Measurements from ENCODE around the gene BBOF1. TPM values are rescaled to one million over a fixed set of nuclear protein-coding genes. Genes with fewer than 3 reads are reported as not detected.

BBOF1 gene
- total RNA-seq, 1 donor from 2014 or later, result 1.2 TPM

GRCh38 chr14:74014299-74014698 is 4.8 kb upstream of the BBOF1 start:
- DNase-seq (ENCODE audit: low read depth), result peak; percentile 75

GRCh38 chr14:74015176-74015575 is 4.0 kb upstream of the BBOF1 start:
- DNase-seq (ENCODE audit: low read depth), result no peak
- no peak overlapping the region for H3K4me3 ChIP-seq (ENCODE audit: low read depth, low read length)
- TF ChIP-seq CTCF (conservative IDR thresholded peaks at IDR 0.05; ENCODE audit: low read depth, low read length), result no peak

More at GRCh38 chr14:74014299-74014698, 4.8 kb upstream of the BBOF1 start:
- H3K4me3 ChIP-seq (ENCODE audit: low read depth, low read length), result no peak overlapping the region
- TF ChIP-seq CTCF (conservative IDR thresholded peaks at IDR 0.05; ENCODE audit: low read depth, low read length), result no peak

GRCh38 chr14:74015963-74016362 is 3.2 kb upstream of the BBOF1 start:
- DNase-seq (ENCODE audit: low read depth), result no peak
- no peak for TF ChIP-seq CTCF (conservative IDR thresholded peaks at IDR 0.05; ENCODE audit: low read depth, low read length)
- no peak overlapping the region for H3K4me3 ChIP-seq (ENCODE audit: low read depth, low read length)

- peak; percentile 76 for DNase-seq (ENCODE audit: low read depth)
- H3K4me3 ChIP-seq (ENCODE audit: low read depth, low read length), result peak overlapping the region; percentile 96
- no peak for TF ChIP-seq CTCF (conservative IDR thresholded peaks at IDR 0.05; ENCODE audit: low read depth, low read length)
Observed at GRCh38 chr14:74018174-74018585, 969 bp upstream of the BBOF1 start.

- no peak for TF ChIP-seq CTCF (conservative IDR thresholded peaks at IDR 0.05; ENCODE audit: low read depth, low read length)
- peak overlapping the region; percentile 96 for H3K4me3 ChIP-seq (ENCODE audit: low read depth, low read length)
- DNase-seq (ENCODE audit: low read depth), result no peak
Observed at GRCh38 chr14:74019408-74020137, 424 bp downstream of the BBOF1 start.

GRCh38 chr14:74022346-74022745 is 3.2 kb downstream of the BBOF1 start:
- TF ChIP-seq CTCF (conservative IDR thresholded peaks at IDR 0.05; ENCODE audit: low read depth, low read length), result no peak
- DNase-seq (ENCODE audit: low read depth), result no peak
- no peak overlapping the region for H3K4me3 ChIP-seq (ENCODE audit: low read depth, low read length)

GRCh38 chr14:74029136-74029535 is 10.0 kb downstream of the BBOF1 start:
- DNase-seq (ENCODE audit: low read depth), result no peak
- H3K4me3 ChIP-seq (ENCODE audit: low read depth, low read length), result no peak overlapping the region
- no peak for TF ChIP-seq CTCF (conservative IDR thresholded peaks at IDR 0.05; ENCODE audit: low read depth, low read length)
